BE2C (cell line): ENCODE data around the gene TLN1.

Source experiments
- DNase-seq: peaks from one replicate; pipeline ENCODE4 v3.0.0-alpha.2; 2020
- H3K27me3 ChIP-seq: fragments of 250-450 bp; sonication (Bioruptor Pico); 2 replicates; pipeline ENCODE4 v1.5.1; 2020; ENCODE audit warnings: mild to moderate bottlenecking
- H3K36me3 ChIP-seq: fragments of 250-450 bp; sonication (Bioruptor Pico); 2 replicates; pipeline ENCODE4 v1.5.1; 2020; ENCODE audit warnings: mild to moderate bottlenecking
- H3K4me1 ChIP-seq: fragments of 250-450 bp; sonication (Bioruptor Pico); 2 replicates; pipeline ENCODE4 v1.5.1; 2020
- H3K4me3 ChIP-seq: 2 replicates; pipeline ENCODE4 v1.5.1; 2011; ENCODE audit warnings: low read depth, low read length
- H3K9me3 ChIP-seq: fragments of 250-450 bp; sonication (Bioruptor Pico); 2 replicates; pipeline ENCODE4 v1.5.1; 2020
- TF ChIP-seq, protein P1 (sequence below): IDR thresholded peaks from 2 replicates; pipeline ENCODE4 v1.5.1; 2012; ENCODE audit warnings: mild to moderate bottlenecking, low read depth, low read length

Gene TLN1

DNA sequence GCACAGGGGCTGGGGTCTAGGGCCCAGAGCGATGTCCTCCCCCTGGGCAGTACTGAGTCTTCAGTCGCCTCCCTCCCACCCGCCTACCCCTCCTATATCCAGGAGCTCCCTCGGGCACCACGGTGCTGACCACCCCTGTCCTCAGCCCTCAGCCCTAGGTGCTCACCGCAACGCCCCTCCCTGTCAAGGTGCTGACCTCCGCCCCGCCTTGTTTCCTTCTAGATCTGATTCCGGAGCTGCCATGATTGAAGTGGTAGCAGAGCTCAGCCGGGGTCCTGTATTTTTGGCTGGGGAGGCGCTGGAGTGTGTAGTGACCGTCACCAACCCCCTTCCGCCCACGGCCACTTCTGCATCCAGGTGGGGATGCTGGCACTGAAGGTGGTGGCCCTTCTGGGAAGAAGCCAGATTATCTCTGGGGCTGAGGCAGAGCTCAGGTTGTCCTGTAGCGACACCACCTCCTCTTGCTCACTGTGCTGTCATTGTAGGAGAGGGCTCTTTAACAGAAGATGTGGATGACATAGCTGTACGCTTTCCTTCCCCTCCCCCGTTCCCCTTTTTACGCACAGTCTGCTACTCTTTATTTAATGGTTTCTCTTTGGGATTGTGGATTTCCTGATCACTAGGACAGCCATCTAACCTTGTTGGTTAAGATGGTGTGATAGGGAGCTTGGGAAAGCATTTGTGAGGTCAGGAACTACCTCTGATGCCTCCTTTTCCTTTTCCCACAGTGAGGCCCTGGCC, 17.7 kb upstream of the TLN1 start:
- Histone ChIP-seq H3K4me3 (peak overlapping the region; percentile 92), H3K27me3 (no peaks in the 10 kb centered on the region), H3K4me1 (peaks cover 3% of the 10 kb centered on the region), H3K36me3 (peaks cover 12% of the 10 kb centered on the region), H3K9me3 (no peaks in the 10 kb centered on the region)
- TF ChIP-seq, protein P1, sequence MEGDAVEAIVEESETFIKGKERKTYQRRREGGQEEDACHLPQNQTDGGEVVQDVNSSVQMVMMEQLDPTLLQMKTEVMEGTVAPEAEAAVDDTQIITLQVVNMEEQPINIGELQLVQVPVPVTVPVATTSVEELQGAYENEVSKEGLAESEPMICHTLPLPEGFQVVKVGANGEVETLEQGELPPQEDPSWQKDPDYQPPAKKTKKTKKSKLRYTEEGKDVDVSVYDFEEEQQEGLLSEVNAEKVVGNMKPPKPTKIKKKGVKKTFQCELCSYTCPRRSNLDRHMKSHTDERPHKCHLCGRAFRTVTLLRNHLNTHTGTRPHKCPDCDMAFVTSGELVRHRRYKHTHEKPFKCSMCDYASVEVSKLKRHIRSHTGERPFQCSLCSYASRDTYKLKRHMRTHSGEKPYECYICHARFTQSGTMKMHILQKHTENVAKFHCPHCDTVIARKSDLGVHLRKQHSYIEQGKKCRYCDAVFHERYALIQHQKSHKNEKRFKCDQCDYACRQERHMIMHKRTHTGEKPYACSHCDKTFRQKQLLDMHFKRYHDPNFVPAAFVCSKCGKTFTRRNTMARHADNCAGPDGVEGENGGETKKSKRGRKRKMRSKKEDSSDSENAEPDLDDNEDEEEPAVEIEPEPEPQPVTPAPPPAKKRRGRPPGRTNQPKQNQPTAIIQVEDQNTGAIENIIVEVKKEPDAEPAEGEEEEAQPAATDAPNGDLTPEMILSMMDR, result no peak
- no peak for DNase-seq

DNA sequence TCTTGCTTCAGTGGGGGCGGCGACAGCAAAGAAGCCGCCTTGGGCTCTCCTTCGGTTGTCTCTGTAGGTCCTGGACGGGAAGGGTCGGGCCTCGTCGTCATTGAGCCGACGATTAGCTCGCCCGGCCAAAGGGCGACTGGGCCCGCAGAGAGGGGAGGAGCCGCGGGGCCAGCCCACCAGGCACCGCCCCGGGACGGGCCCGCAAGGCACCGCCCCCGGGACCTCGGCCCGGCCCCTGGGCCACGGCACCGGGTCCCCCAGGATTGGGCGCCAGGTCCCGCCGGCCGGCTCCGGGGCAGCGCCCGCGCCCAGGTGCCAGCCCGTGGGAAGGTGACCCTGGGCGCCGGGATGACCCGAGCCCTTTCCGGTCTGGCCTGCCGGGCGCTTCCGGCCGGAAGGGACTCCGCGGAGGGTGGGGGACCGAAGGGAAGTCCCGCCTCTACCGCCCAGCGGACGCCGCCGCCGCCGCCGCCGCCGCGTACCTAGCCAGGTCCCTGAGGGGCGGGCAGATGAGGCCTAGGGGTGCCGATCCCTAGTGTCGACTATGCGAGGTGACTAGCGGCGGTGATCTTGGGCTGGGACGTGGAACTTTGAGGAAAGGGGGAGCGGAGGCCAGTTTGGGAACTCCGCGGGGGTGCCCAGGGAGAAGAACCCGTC, 17.0 kb upstream of the TLN1 start, which contains the start of the genes GBA2 and RGP1:
Gene GBA2, minus strand, starts transcription at position 371 of the 657 bp plus-strand sequence. CDS start 524 bp downstream, outside the sequence.
Gene RGP1, plus strand, starts transcription at position 430 of the 657 bp plus-strand sequence. CDS start 469 bp downstream, outside the sequence.
- H3K36me3 ChIP-seq, result peaks cover 19% of the 10 kb centered on the region
- peak; percentile 86 for DNase-seq
- peaks cover 3% of the 10 kb centered on the region for H3K4me1 ChIP-seq
- H3K4me3 ChIP-seq, result peak within 1 kb of the TSS; percentile 92
- H3K27me3 ChIP-seq, result no peaks in the 10 kb centered on the region
- H3K9me3 ChIP-seq, result no peaks in the 10 kb centered on the region
- TF ChIP-seq, protein P1, result no peak

GRCh38 chr9:35748242-35748857, 16.4 kb upstream of the TLN1 start:
- Histone ChIP-seq H3K27me3 (no peaks in the 10 kb centered on the region), H3K4me1 (peaks cover 3% of the 10 kb centered on the region), H3K4me3 (peak overlapping the region; percentile 92), H3K9me3 (no peaks in the 10 kb centered on the region), H3K36me3 (peaks cover 25% of the 10 kb centered on the region)
- TF ChIP-seq, protein P1, result no peak
- no peak for DNase-seq

- TF ChIP-seq, protein P1, result no peak
- DNase-seq, result no peak
- H3K4me3 ChIP-seq, result peak overlapping the region; percentile 92
Measured at GRCh38 chr9:35746583-35746982, 14.6 kb upstream of the TLN1 start.

GRCh38 chr9:35745569-35745968, 13.6 kb upstream of the TLN1 start:
- DNase-seq, result peak; percentile 38
- H3K4me1 ChIP-seq, result peaks cover 3% of the 10 kb centered on the region
- peak overlapping the region; percentile 92 for H3K4me3 ChIP-seq
- H3K9me3 ChIP-seq, result no peaks in the 10 kb centered on the region
- H3K27me3 ChIP-seq, result no peaks in the 10 kb centered on the region
- TF ChIP-seq, protein P1, result no peak
- peaks cover 38% of the 10 kb centered on the region for H3K36me3 ChIP-seq

More at GRCh38 chr9:35746583-35746982, 14.6 kb upstream of the TLN1 start:
- no peaks in the 10 kb centered on the region for H3K27me3 ChIP-seq
- peaks cover 3% of the 10 kb centered on the region for H3K4me1 ChIP-seq
- H3K9me3 ChIP-seq, result no peaks in the 10 kb centered on the region
- peaks cover 32% of the 10 kb centered on the region for H3K36me3 ChIP-seq
